Neural cell (in vitro differentiated cells): Measurements from ENCODE around the gene SRCIN1. TPM values are rescaled to one million over a fixed set of nuclear protein-coding genes. Genes with fewer than 3 reads are reported as not detected.

Experiments
- H2AFZ ChIP-seq: fragments of 200-600, 300-800 bp; sonication (generic), shearing (Covaris generic); 2 replicates; pipeline ENCODE4 v1.6.0; 2014; ENCODE audit warnings: low read depth, mild to moderate bottlenecking, antibody characterized with exemption, low read length, moderate library complexity
- H3F3A ChIP-seq: fragments of 200-600 bp; shearing (Covaris generic); 2 replicates; pipeline ENCODE4 v1.6.1; 2016; ENCODE audit warnings: mild to moderate bottlenecking, moderate library complexity, mixed read lengths, antibody characterized with exemption, low read length; ENCODE audit not compliant: insufficient read depth, poor library complexity, severe bottlenecking
- H3K27ac ChIP-seq: fragments of 200-600, 300-800 bp; sonication (generic), shearing (Covaris generic); 2 replicates; pipeline ENCODE4 v1.5.1; 2014; ENCODE audit warnings: mild to moderate bottlenecking, low read length, moderate library complexity
- H3K27me3 ChIP-seq: fragments of 300-800, 200-600 bp; sonication (generic), shearing (Covaris generic); 2 replicates; pipeline ENCODE4 v1.6.0; 2014; ENCODE audit warnings: mild to moderate bottlenecking, low read depth, low read length, moderate library complexity; ENCODE audit not compliant: insufficient read depth
- H3K36me3 ChIP-seq: fragments of 300-800, 200-600 bp; sonication (generic), shearing (Covaris generic); 2 replicates; pipeline ENCODE4 v1.5.1; 2014; ENCODE audit warnings: mild to moderate bottlenecking, antibody characterized with exemption, low read length, moderate library complexity; ENCODE audit not compliant: insufficient read depth
- H3K4me2 ChIP-seq: fragments of 300-800, 200-600 bp; sonication (generic), shearing (Covaris generic); 2 replicates; pipeline ENCODE4 v1.6.0; 2014; ENCODE audit warnings: mild to moderate bottlenecking, low read length
- H3K4me3 ChIP-seq: fragments of 300-800, 200-600 bp; sonication (generic), shearing (Covaris generic); 2 replicates; pipeline ENCODE4 v1.5.1; 2014; ENCODE audit warnings: mild to moderate bottlenecking, low read length, moderate library complexity
- H3K79me2 ChIP-seq: fragments of 200-600 bp; shearing (Covaris generic); replicated peaks from 2 replicates; pipeline ENCODE4 v1.6.0; 2014; ENCODE audit warnings: mild to moderate bottlenecking, low read length, moderate library complexity; ENCODE audit not compliant: insufficient read depth
- H3K9ac ChIP-seq: fragments of 300-800, 200-600 bp; sonication (generic), shearing (Covaris generic); 2 replicates; pipeline ENCODE4 v1.6.1; 2016; ENCODE audit warnings: mild to moderate bottlenecking, low read length, mixed read lengths
- H3K9me2 ChIP-seq: fragments of 200-600 bp; shearing (Covaris generic); 2 replicates; pipeline ENCODE4 v1.6.1; 2016; ENCODE audit warnings: mild to moderate bottlenecking, low read length, mixed read lengths; ENCODE audit not compliant: insufficient read depth
- H3K9me3 ChIP-seq: fragments of 200-600, 300-800 bp; sonication (generic), shearing (Covaris generic); 2 replicates; pipeline ENCODE4 v1.6.1; 2016; ENCODE audit warnings: mild to moderate bottlenecking, mixed run types, low read length, moderate library complexity, mixed read lengths
- H4K20me1 ChIP-seq: fragments of 200-600 bp; shearing (Covaris generic); 2 replicates; pipeline ENCODE4 v1.6.1; 2016; ENCODE audit warnings: mild to moderate bottlenecking, mixed run types; ENCODE audit not compliant: insufficient read depth
- EP300 ChIP-seq: fragments of 450-650 bp; conservative IDR thresholded peaks from 2 replicates; pipeline ENCODE4 v1.6.1; 2014; ENCODE audit warnings: antibody characterized with exemption, mild to moderate bottlenecking, moderate library complexity; ENCODE audit not compliant: poor library complexity, severe bottlenecking
- EZH2 ChIP-seq: fragments of 200-600, 300-800 bp; shearing (Covaris generic), sonication (generic); IDR thresholded peaks from 2 replicates; pipeline ENCODE4 v1.6.1; 2014; ENCODE audit warnings: antibody characterized with exemption, low read length, borderline replicate concordance, mild to moderate bottlenecking; ENCODE audit not compliant: insufficient read depth, poor library complexity, severe bottlenecking
- MXI1 ChIP-seq: fragments of 450-650 bp; conservative IDR thresholded peaks from 2 replicates; pipeline ENCODE4 v1.6.1; 2014; ENCODE audit warnings: antibody characterized with exemption, mild to moderate bottlenecking; ENCODE audit not compliant: poor library complexity, severe bottlenecking
- POLR2AphosphoS5 ChIP-seq: IDR thresholded peaks from 2 replicates; pipeline ENCODE4 v1.6.1; 2012
- RAD21 ChIP-seq: fragments of 450-650 bp; conservative IDR thresholded peaks from 2 replicates; pipeline ENCODE4 v1.6.1; 2014; ENCODE audit warnings: antibody characterized with exemption, mild to moderate bottlenecking, moderate library complexity
- SMC3 ChIP-seq: fragments of 450-650 bp; conservative IDR thresholded peaks from 2 replicates; pipeline ENCODE4 v1.6.1; 2014; ENCODE audit warnings: antibody characterized with exemption, mild to moderate bottlenecking, moderate library complexity; ENCODE audit not compliant: poor library complexity
- TAF1 ChIP-seq: IDR thresholded peaks from 2 replicates; pipeline ENCODE4 v1.6.1; 2012; ENCODE audit warnings: low read depth
- polyA plus RNA-seq: library from polyadenylated mRNA; depleted of rRNA; stranded (reverse); fragments of >200 nt; gene quantifications from 2 replicates; pipeline ENCODE4 v1.2.3, GENCODE V29; 2014
- TF ChIP-seq, protein P1 (sequence below): fragments of 450-650 bp; IDR thresholded peaks from 2 replicates; pipeline ENCODE4 v1.5.1; 2014; ENCODE audit warnings: antibody characterized with exemption, mild to moderate bottlenecking, moderate library complexity; ENCODE audit not compliant: poor library complexity, severe bottlenecking
- TF ChIP-seq, protein P2 (sequence below): IDR thresholded peaks from 2 replicates; pipeline ENCODE4 v1.6.1; 2012; ENCODE audit warnings: borderline replicate concordance

Gene SRCIN1
- polyA plus RNA-seq, 1 donor from 2014 or later: 18.0 TPM

- H3K9me2 ChIP-seq: no peaks in the 10 kb centered on the region
- TF ChIP-seq TAF1: no peak
- TF ChIP-seq, protein P1, sequence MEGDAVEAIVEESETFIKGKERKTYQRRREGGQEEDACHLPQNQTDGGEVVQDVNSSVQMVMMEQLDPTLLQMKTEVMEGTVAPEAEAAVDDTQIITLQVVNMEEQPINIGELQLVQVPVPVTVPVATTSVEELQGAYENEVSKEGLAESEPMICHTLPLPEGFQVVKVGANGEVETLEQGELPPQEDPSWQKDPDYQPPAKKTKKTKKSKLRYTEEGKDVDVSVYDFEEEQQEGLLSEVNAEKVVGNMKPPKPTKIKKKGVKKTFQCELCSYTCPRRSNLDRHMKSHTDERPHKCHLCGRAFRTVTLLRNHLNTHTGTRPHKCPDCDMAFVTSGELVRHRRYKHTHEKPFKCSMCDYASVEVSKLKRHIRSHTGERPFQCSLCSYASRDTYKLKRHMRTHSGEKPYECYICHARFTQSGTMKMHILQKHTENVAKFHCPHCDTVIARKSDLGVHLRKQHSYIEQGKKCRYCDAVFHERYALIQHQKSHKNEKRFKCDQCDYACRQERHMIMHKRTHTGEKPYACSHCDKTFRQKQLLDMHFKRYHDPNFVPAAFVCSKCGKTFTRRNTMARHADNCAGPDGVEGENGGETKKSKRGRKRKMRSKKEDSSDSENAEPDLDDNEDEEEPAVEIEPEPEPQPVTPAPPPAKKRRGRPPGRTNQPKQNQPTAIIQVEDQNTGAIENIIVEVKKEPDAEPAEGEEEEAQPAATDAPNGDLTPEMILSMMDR: no peak
- H4K20me1 ChIP-seq: peaks cover 42% of the 10 kb centered on the region
- peaks cover 17% of the 10 kb centered on the region for H3K27me3 ChIP-seq
- H3K9ac ChIP-seq: peak overlapping the region; percentile 7
- H3K9me3 ChIP-seq: no peaks in the 10 kb centered on the region
- H3K36me3 ChIP-seq: no peaks in the 10 kb centered on the region
- H3F3A ChIP-seq: no peaks in the 10 kb centered on the region
- no peak overlapping the region for H3K4me2 ChIP-seq
- no peaks in the 10 kb centered on the region for H3K79me2 ChIP-seq
- H3K27ac ChIP-seq: no peak overlapping the region
- no peak overlapping the region for H3K4me3 ChIP-seq
- no peak overlapping the region for H2AFZ ChIP-seq
Measured at GRCh38 chr17:38579083-38579480, 26.7 kb downstream of the SRCIN1 start.

- H3K4me3 ChIP-seq: no peak overlapping the region
- peaks cover 39% of the 10 kb centered on the region for H4K20me1 ChIP-seq
- TF ChIP-seq, protein P1: no peak
- no peak for TF ChIP-seq EZH2
- no peak for TF ChIP-seq TAF1
- TF ChIP-seq EP300: no peak
- TF ChIP-seq, protein P2, sequence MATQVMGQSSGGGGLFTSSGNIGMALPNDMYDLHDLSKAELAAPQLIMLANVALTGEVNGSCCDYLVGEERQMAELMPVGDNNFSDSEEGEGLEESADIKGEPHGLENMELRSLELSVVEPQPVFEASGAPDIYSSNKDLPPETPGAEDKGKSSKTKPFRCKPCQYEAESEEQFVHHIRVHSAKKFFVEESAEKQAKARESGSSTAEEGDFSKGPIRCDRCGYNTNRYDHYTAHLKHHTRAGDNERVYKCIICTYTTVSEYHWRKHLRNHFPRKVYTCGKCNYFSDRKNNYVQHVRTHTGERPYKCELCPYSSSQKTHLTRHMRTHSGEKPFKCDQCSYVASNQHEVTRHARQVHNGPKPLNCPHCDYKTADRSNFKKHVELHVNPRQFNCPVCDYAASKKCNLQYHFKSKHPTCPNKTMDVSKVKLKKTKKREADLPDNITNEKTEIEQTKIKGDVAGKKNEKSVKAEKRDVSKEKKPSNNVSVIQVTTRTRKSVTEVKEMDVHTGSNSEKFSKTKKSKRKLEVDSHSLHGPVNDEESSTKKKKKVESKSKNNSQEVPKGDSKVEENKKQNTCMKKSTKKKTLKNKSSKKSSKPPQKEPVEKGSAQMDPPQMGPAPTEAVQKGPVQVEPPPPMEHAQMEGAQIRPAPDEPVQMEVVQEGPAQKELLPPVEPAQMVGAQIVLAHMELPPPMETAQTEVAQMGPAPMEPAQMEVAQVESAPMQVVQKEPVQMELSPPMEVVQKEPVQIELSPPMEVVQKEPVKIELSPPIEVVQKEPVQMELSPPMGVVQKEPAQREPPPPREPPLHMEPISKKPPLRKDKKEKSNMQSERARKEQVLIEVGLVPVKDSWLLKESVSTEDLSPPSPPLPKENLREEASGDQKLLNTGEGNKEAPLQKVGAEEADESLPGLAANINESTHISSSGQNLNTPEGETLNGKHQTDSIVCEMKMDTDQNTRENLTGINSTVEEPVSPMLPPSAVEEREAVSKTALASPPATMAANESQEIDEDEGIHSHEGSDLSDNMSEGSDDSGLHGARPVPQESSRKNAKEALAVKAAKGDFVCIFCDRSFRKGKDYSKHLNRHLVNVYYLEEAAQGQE: no peak
- no peak for TF ChIP-seq SMC3
- TF ChIP-seq RAD21: no peak
- no peak for TF ChIP-seq POLR2AphosphoS5
- no peak for TF ChIP-seq MXI1
- no peak overlapping the region for H3K4me2 ChIP-seq
- H3K9me3 ChIP-seq: no peaks in the 10 kb centered on the region
- H2AFZ ChIP-seq: no peak overlapping the region
- no peaks in the 10 kb centered on the region for H3F3A ChIP-seq
- no peaks in the 10 kb centered on the region for H3K79me2 ChIP-seq
- H3K9ac ChIP-seq: peak overlapping the region; percentile 7
- no peaks in the 10 kb centered on the region for H3K36me3 ChIP-seq
- H3K9me2 ChIP-seq: no peaks in the 10 kb centered on the region
- H3K27ac ChIP-seq: no peak overlapping the region
- H3K27me3 ChIP-seq: peaks cover 17% of the 10 kb centered on the region
Measured at GRCh38 chr17:38578229-38579082, 27.3 kb downstream of the SRCIN1 start.
